Myocyte (in vitro differentiated cells): Measurements from ENCODE around the gene RNF133. TPM values are rescaled to one million over a fixed set of nuclear protein-coding genes. Genes with fewer than 3 reads are reported as not detected.
"Not testable (repeated sequence)": the region's sequence is repeated elsewhere in the genome, so short reads cannot be mapped to it uniquely, and the experiment has no call there.

Experiments
- DNase-seq: peaks from one replicate; pipeline ENCODE4 v3.0.0-alpha.2; 2012; ENCODE audit warnings: low read depth
- total RNA-seq: library from RNA; depleted of rRNA; stranded (reverse); fragments of >200 nt; gene quantifications from 2 replicates; pipeline ENCODE4 v1.2.3, GENCODE V29; 2014

Gene RNF133
- total RNA-seq, 1 donor from 2014 or later: not detected

GRCh38 chr7:122691569-122692235 lies 7.2 kb downstream of the RNF133 start:
- no peak for DNase-seq

GRCh38 chr7:122689346-122690109 lies 9.4 kb downstream of the RNF133 start:
- no peak for DNase-seq

- peak; percentile 6 for DNase-seq
These were observed 10.4 kb downstream of the RNF133 start for GRCh38 chr7:122688400-122688998.

- no peak for DNase-seq
These were observed 12.5 kb downstream of the RNF133 start for GRCh38 chr7:122686360-122686878.

GRCh38 chr7:122684504-122684903 lies 14.4 kb downstream of the RNF133 start:
- DNase-seq: no peak

- DNase-seq: no peak
These were observed 15.9 kb downstream of the RNF133 start for GRCh38 chr7:122682815-122683550.

GRCh38 chr7:122681186-122681585 lies 17.7 kb downstream of the RNF133 start:
- not testable (repeated sequence) for DNase-seq

- no peak for DNase-seq
These were observed 19.1 kb downstream of the RNF133 start for GRCh38 chr7:122679813-122680212.

- not testable (repeated sequence) for DNase-seq
These were observed 19.6 kb downstream of the RNF133 start for GRCh38 chr7:122679269-122679709.

- DNase-seq: no peak
These were observed 21.8 kb downstream of the RNF133 start for GRCh38 chr7:122677149-122677548.

- DNase-seq: no peak
These were observed 22.5 kb downstream of the RNF133 start for GRCh38 chr7:122676466-122676865.

GRCh38 chr7:122675621-122676020 lies 23.3 kb downstream of the RNF133 start:
- no peak for DNase-seq

GRCh38 chr7:122675011-122675410 lies 23.9 kb downstream of the RNF133 start:
- DNase-seq: no peak

- DNase-seq: peak; percentile 2
These were observed 24.4 kb downstream of the RNF133 start for GRCh38 chr7:122674502-122674901.

GRCh38 chr7:122673951-122674350 lies 25.0 kb downstream of the RNF133 start:
- no peak for DNase-seq

- DNase-seq: no peak
These were observed 26.4 kb downstream of the RNF133 start for GRCh38 chr7:122672536-122672935.

- DNase-seq: no peak
These were observed 35.2 kb downstream of the RNF133 start for GRCh38 chr7:122663733-122664132.

GRCh38 chr7:122658856-122659255 lies 40.1 kb downstream of the RNF133 start:
- DNase-seq: no peak

GRCh38 chr7:122653685-122654084 lies 45.2 kb downstream of the RNF133 start:
- no peak for DNase-seq

GRCh38 chr7:122652876-122653275 lies 46.0 kb downstream of the RNF133 start:
- DNase-seq: no peak

- DNase-seq: no peak
These were observed 47.5 kb downstream of the RNF133 start for GRCh38 chr7:122651451-122651850.
